ENCODE results near the gene L2HGDH.

The L2HGDH gene

GRCh38 chr14:50225974-50226297 lies 86.1 kb downstream of the L2HGDH start:
- DNase-seq, result no peak

GRCh38 chr14:50225067-50225973 lies 86.7 kb downstream of the L2HGDH start:
- DNase-seq, result no peak

- no peak for DNase-seq
Measured at GRCh38 chr14:50222055-50222613, 89.9 kb downstream of the L2HGDH start.

DNA sequence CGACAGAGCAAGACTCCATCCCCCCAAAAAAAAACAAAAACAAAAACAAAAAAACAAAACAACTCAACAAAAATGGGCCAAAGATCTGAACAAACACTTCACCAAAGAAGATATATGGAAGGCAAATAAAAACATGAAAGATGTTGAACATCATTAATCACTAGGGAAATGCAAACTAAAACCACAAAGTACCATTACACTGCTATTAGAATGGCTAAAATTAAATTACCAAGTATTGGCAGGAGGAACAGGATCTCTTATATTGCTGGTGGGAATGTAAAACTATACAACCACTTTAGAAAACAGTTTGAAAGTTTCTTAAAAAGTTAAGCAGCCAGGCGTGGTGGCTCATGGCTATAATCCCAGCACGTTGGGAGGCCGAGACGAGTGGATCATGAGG lies 93.5 kb downstream of the L2HGDH start:
- DNase-seq, result no peak

DNA sequence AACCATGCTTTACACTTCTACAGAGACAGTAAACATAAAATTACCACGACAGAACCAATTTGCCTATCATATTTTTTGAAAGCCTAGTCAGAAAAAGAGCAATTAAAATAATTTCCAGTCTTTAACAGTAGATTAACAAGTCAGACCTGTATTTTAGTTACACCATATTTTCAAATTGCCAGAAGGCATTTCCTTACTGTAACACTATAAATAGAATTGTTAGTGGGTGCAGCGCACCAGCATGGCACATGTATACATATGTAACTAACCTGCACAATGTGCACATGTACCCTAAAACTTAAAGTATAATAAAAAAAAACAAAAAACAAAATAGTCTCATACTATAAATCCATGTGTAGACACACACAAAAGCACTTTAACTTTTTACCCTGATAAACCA lies 96.6 kb downstream of the L2HGDH start:
- no peak for DNase-seq

- no peak for DNase-seq
Measured at GRCh38 chr14:50213795-50214194, 98.2 kb downstream of the L2HGDH start.

DNA sequence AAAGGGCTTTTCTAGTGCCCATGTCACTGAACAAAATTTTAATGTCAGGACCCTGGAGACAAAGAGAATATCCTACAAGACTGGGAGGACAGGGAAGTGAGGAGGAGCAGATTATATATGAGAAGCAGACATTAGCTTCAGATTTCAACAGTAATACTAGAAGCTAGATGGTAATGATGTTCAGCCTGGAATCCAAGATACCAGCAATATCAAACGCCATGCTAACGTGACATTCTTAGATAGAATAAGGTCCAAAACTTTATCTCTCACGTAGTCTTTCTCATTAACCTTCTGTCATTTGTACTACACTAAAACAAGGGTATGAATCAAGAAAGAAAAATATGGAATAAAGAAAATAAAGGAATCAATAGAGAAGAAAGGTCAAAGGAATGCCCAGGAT lies 99.3 kb downstream of the L2HGDH start:
- DNase-seq, result no peak

DNA sequence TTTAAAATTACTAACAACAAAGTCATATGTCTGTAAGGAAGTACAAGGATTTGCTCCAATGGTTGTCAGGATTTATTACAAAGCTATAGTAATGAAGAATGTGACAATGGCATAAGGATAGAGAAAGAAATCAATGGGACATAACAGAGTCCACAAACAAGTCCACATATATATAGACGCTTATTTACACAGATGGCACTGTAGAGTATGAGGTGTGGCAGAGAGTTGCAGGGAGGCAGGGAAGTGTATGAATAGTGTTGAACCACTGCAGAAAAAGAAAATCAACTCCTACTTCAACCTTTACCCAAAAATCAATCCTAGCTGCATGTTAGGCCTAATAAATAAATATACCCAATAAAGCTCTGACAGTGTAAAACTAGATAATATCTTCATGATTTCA lies 102.0 kb downstream of the L2HGDH start:
- DNase-seq, result no peak

- DNase-seq, result no peak
Measured at GRCh38 chr14:50198499-50198898, 113.5 kb downstream of the L2HGDH start.

DNA sequence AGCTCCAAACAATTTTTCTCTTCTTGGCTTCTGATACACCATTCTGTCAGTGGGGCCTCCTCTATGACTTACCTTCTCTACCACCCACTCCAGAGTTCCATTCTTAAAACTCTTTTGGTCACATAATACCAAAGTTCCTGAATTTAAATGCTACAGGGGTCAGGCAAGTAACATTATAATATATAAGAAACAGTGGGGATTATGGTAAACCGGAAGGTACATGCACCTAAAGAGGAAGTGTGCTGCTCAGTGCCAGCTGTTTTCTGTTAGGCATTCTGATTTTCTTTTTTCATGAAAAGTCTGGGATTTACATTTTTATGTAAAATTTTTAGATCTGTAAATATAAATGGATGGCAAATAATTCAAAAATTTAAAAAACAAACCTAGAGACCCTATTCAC lies 120.5 kb downstream of the L2HGDH start:
- no peak for DNase-seq
